ENCODE measurements around the gene LYPD3. TPM values are rescaled to one million over a fixed set of nuclear protein-coding genes. Genes with fewer than 3 reads are reported as not detected.

The LYPD3 gene
- total and polyA plus RNA-seq, 10 of the 15 experiments (the other 5 are each of a cell fraction or from before 2014, with no cell fraction given) = 0.03 to 0.28 (median 0.12) TPM; not detected in 6

DNA sequence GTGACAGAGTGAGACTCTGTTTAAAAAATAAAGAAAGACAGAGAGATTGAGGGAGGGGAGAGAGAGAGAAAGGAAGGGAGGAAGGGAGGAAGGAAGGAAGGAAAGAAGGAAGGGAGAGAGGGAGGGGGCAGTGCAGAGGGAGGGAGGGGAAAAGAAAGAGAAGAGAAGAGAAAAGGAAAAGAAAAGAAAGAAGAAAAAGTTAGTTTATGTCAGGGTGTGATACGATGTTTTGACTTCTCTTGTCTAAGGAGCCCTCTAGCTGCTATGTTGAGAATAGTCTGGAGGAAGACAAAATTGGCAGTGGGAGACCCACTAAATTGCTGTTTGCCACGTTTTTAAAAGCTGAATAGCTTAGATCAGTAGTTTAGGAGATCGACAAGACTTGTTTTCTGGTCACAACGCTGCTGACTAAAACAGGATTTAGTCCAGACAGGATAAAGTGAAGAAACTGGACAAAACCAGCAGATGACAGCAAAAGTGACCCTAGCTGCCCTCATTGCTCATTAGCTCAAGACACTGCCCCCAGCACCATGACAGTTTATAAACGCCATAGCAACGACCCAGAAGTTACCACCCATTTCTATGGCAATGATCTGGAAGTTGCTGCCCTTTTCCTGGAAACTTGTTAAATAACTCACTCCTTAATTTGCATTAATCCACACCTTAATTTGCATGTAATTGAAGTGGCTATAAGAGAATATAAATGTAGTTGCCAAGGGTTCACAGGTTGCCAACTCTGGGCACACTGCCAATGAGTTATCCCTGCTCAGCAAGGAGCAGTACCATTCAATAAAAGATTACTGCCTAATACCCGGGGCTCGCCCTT is 39.6 kb downstream of the LYPD3 start:
- Histone ChIP-seq H3K9me3 (replicated peaks; ENCODE audit: control insufficient read depth, insufficient read depth, low read length) (no peaks in the 10 kb centered on the region), H3K79me2 (ENCODE audit: control insufficient read depth, insufficient read depth, low read length) (no peaks in the 10 kb centered on the region), H3K4me1 (ENCODE audit: control insufficient read depth, insufficient read depth, low read length) (no peaks in the 10 kb centered on the region), H3K27me3 (replicated peaks in 1 of 2; ENCODE audit: control insufficient read depth in 2 of 2, insufficient read depth in 2 of 2, low read length in 1 of 2) (no peaks in the 10 kb centered on the region), H3K27ac (ENCODE audit: control insufficient read depth, insufficient read depth) (no peak overlapping the region), H3K4me3 (no peak overlapping the region), H3K9ac (ENCODE audit: control insufficient read depth, insufficient read depth, low read length) (no peak overlapping the region), H3K4me2 (ENCODE audit: control insufficient read depth, insufficient read depth) (no peak overlapping the region), H3K36me3 (ENCODE audit: control insufficient read depth in 2 of 2, insufficient read depth in 2 of 2, low read length in 1 of 2) (no peaks in the 10 kb centered on the region), H4K20me1 (ENCODE audit: control insufficient read depth, insufficient read depth) (no peaks in the 10 kb centered on the region), H2AFZ (ENCODE audit: control insufficient read depth, low read depth, low read length) (no peak overlapping the region)
- RAD21 ChIA-PET (ENCODE audit: unreplicated experiment) = no interaction called here
- SMC1A ChIA-PET (ENCODE audit: uncharacterized antibody, unreplicated experiment) = interaction anchor here (1.3 kb wide), 1 partner anchor 94 kb away, joined by 3 read pairs; no protein-coding TSS in a partner anchor
- no TSS peak for BruUV-seq (replicated peaks)
- TF ChIP-seq CHD1 (IDR thresholded peaks at IDR 0.05; ENCODE audit: low read depth, low read length) = no peak
- TF ChIP-seq, protein P1, sequence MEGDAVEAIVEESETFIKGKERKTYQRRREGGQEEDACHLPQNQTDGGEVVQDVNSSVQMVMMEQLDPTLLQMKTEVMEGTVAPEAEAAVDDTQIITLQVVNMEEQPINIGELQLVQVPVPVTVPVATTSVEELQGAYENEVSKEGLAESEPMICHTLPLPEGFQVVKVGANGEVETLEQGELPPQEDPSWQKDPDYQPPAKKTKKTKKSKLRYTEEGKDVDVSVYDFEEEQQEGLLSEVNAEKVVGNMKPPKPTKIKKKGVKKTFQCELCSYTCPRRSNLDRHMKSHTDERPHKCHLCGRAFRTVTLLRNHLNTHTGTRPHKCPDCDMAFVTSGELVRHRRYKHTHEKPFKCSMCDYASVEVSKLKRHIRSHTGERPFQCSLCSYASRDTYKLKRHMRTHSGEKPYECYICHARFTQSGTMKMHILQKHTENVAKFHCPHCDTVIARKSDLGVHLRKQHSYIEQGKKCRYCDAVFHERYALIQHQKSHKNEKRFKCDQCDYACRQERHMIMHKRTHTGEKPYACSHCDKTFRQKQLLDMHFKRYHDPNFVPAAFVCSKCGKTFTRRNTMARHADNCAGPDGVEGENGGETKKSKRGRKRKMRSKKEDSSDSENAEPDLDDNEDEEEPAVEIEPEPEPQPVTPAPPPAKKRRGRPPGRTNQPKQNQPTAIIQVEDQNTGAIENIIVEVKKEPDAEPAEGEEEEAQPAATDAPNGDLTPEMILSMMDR (IDR thresholded peaks at IDR 0.05 in 2 of 3, conservative IDR thresholded peaks at IDR 0.05 in 1 of 3; ENCODE audit: control insufficient read depth in 2 of 3, extremely low read depth in 1 of 3, insufficient read depth in 1 of 3, low read depth in 3 of 3, low read length in 3 of 3) = peak; percentile 33 to 43 (median 35); a peak in 4 of 6 replicates
- no peak for TF ChIP-seq MEF2A (IDR thresholded peaks at IDR 0.05; ENCODE audit: insufficient read depth, low read depth, low read length)
- peak; percentile 46 for TF ChIP-seq RAD21 (IDR thresholded peaks at IDR 0.05; ENCODE audit: insufficient read depth, low read depth, low read length)
- no peak for TF ChIP-seq NR2C1 (IDR thresholded peaks at IDR 0.05)
- intact Hi-C loops (cut with micrococcal nuclease; ENCODE audit: unreplicated experiment) (no loop called here), in situ Hi-C loops (cut with MboI) (no loop called here)
- DNase-seq (ENCODE audit: low read depth, low spot score) = no peak
- ATAC-seq = no peak
- POLR2A ChIA-PET = no interaction called here
- 28% methylated on average over 8 of the region's 8 CpGs for WGBS (ENCODE audit: insufficient coverage, insufficient replicate concordance, low lambda C conversion rate, missing lambda C conversion rate)
- CTCF ChIA-PET = interaction anchor here (0.6 to 5.1 kb wide), 8 partner anchors 8 to 119 kb away, joined by 3 to 23 read pairs (median 4); no protein-coding TSS in a partner anchor
- FAIRE-seq = peak; percentile 56

Measured in GM12878 (cell line).